H1 (cell line): ENCODE measurements around the gene HEPHL1. TPM values are rescaled to one million over a fixed set of nuclear protein-coding genes. Genes with fewer than 3 reads are reported as not detected.

ENCODE experiments used
- CTCF ChIA-PET: fragments of 300-600 bp; sonication (Branson Sonifier 250); formaldehyde crosslinking; loops from one replicate; lab custom pipeline; 2021; ENCODE audit not compliant: partially characterized antibody; lab: Charles Lee
- POLR2A ChIA-PET: fragments of 300-600 bp; sonication (Branson Sonifier 250); formaldehyde crosslinking; loops from one replicate; lab custom pipeline; 2021; ENCODE audit warnings: inconsistent platforms; ENCODE audit not compliant: partially characterized antibody; lab: Charles Lee
- DNase-seq, 2 experiments: peaks; one replicate each; pipeline versions ENCODE4 v3.0.0 to v3.0.0-alpha.2; 2010 to 2022; ENCODE audit warnings: low spot score in 2 of 2, low read depth in 1 of 2, mixed read lengths in 1 of 2
- FAIRE-seq: peaks from 2 replicates; lab custom pipeline; 2011; peaks lifted over from hg19 to GRCh38; lab: Jason Lieb, UNC
- H2AFZ ChIP-seq: 2 replicates; pipeline ENCODE4 v1.8.1; 2012; ENCODE audit warnings: low read length, inconsistent platforms
- H2AK5ac ChIP-seq: 2 replicates; pipeline ENCODE4 v1.6.1; 2013; ENCODE audit warnings: low read depth, low read length
- H2BK120ac ChIP-seq: replicated peaks from 2 replicates; pipeline ENCODE3; 2013; ENCODE audit warnings: low read depth, low read length, inconsistent platforms
- H2BK12ac ChIP-seq: 2 replicates; pipeline ENCODE4 v1.6.1; 2013; ENCODE audit warnings: low read depth, low read length
- H2BK15ac ChIP-seq: 2 replicates; pipeline ENCODE4 v1.6.1; 2013; ENCODE audit warnings: low read length
- H2BK20ac ChIP-seq: 2 replicates; pipeline ENCODE4 v1.6.1; 2013; ENCODE audit warnings: low read length
- H2BK5ac ChIP-seq: 2 replicates; pipeline ENCODE4 v1.6.1; 2013; ENCODE audit warnings: low read depth, low read length
- H3K14ac ChIP-seq: 2 replicates; pipeline ENCODE4 v1.6.1; 2013; ENCODE audit warnings: inconsistent platforms; ENCODE audit not compliant: insufficient read length
- H3K18ac ChIP-seq: 2 replicates; pipeline ENCODE4 v1.6.1; 2013; ENCODE audit warnings: low read length; ENCODE audit errors: extremely low read depth
- H3K23ac ChIP-seq: 2 replicates; pipeline ENCODE4 v1.6.1; 2013; ENCODE audit warnings: inconsistent platforms; ENCODE audit not compliant: insufficient read length
- H3K23me2 ChIP-seq: 2 replicates; pipeline ENCODE4 v1.6.1; 2013; ENCODE audit warnings: low read depth, low read length
- H3K27ac ChIP-seq: 2 replicates; pipeline ENCODE4 v1.6.1; 2011; ENCODE audit warnings: low read depth, low read length, inconsistent platforms
- H3K27me3 ChIP-seq, 4 experiments: replicated peaks in 1 of 4; 1 replicate in 1 of 4; 2 replicates in 3 of 4; pipeline versions ENCODE4 v1.6.1 to v1.8.1; 2011 to 2013; ENCODE audit warnings: low read length in 3 of 4, mild to moderate bottlenecking in 3 of 4, inconsistent platforms in 2 of 4, mixed read lengths in 2 of 4, moderate library complexity in 1 of 4; ENCODE audit not compliant: control insufficient read depth in 3 of 4, insufficient read depth in 3 of 4; ENCODE audit errors: extremely low read depth in 1 of 4
- H3K36me3 ChIP-seq, 4 experiments: 2 replicates each; pipeline versions ENCODE4 v1.6.1 to v1.8.1; 2011 to 2013; ENCODE audit warnings: mild to moderate bottlenecking in 4 of 4, low read length in 3 of 4, moderate library complexity in 2 of 4, control low read depth in 1 of 4, inconsistent platforms in 1 of 4; ENCODE audit not compliant: insufficient read depth in 4 of 4, control insufficient read depth in 2 of 4
- H3K4ac ChIP-seq: replicated peaks from 2 replicates; pipeline ENCODE3; 2013; ENCODE audit warnings: low read length, low read depth, mixed read lengths, inconsistent platforms; ENCODE audit not compliant: insufficient read length
- H3K4me1 ChIP-seq, 4 experiments: replicated peaks in 1 of 4; 1 replicate in 1 of 4; 2 replicates in 3 of 4; pipeline versions ENCODE4 v1.6.1 to v1.8.1; 2011 to 2013; ENCODE audit warnings: low read length in 3 of 4, inconsistent platforms in 2 of 4, mixed read lengths in 1 of 4; ENCODE audit not compliant: insufficient read depth in 4 of 4, control insufficient read depth in 3 of 4
- H3K4me2 ChIP-seq, 2 experiments: 2 replicates each; pipeline versions ENCODE4 v1.6.1 to v1.8.1; 2011 to 2013; ENCODE audit warnings: low read depth in 2 of 2, low read length in 2 of 2, control low read depth in 1 of 2, inconsistent platforms in 1 of 2, mild to moderate bottlenecking in 1 of 2; ENCODE audit not compliant: insufficient read depth in 1 of 2
- H3K4me3 ChIP-seq, 4 experiments: fragments of 200-600, 300-600 bp in 1 of 4; sonication (generic), shearing (Covaris generic), sonication (Bioruptor Twin) in 1 of 4; 2 replicates each; pipeline versions ENCODE4 v1.5.1 to v1.8.1; 2011 to 2016; ENCODE audit warnings: low read length in 4 of 4, low read depth in 3 of 4, control low read depth in 2 of 4, inconsistent platforms in 2 of 4, mild to moderate bottlenecking in 2 of 4, mixed read lengths in 1 of 4, moderate library complexity in 1 of 4; ENCODE audit not compliant: insufficient read depth in 2 of 4; ENCODE audit errors: extremely low read depth in 1 of 4
- H3K56ac ChIP-seq: replicated peaks from 2 replicates; pipeline ENCODE3; 2013; ENCODE audit warnings: low read depth, mild to moderate bottlenecking, mixed read lengths, low read length, inconsistent platforms; ENCODE audit not compliant: insufficient read length
- H3K79me1 ChIP-seq: 2 replicates; pipeline ENCODE4 v1.6.1; 2013; ENCODE audit warnings: low read depth, low read length, control low read depth
- H3K79me2 ChIP-seq, 2 experiments: 2 replicates each; pipeline versions ENCODE4 v1.6.1 to v1.8.1; 2012 to 2013; ENCODE audit warnings: low read length in 2 of 2, mild to moderate bottlenecking in 2 of 2, inconsistent platforms in 1 of 2; ENCODE audit not compliant: insufficient read depth in 2 of 2, control insufficient read depth in 1 of 2
- H3K9ac ChIP-seq, 4 experiments: replicated peaks in 1 of 4; 1 replicate in 1 of 4; 2 replicates in 3 of 4; pipeline versions ENCODE4 v1.6.1 to v1.8.1; 2011 to 2013; ENCODE audit warnings: low read depth in 3 of 4, low read length in 3 of 4, control low read depth in 2 of 4, mild to moderate bottlenecking in 2 of 4, moderate library complexity in 2 of 4, inconsistent platforms in 1 of 4; ENCODE audit errors: extremely low read depth in 1 of 4
- H3K9me3 ChIP-seq, 2 experiments: 2 replicates each; pipeline versions ENCODE4 v1.6.1 to v1.8.1; 2012 to 2013; ENCODE audit warnings: mild to moderate bottlenecking in 2 of 2, moderate library complexity in 2 of 2, control low read depth in 1 of 2, inconsistent platforms in 1 of 2, low read depth in 1 of 2, low read length in 1 of 2, mixed read lengths in 1 of 2; ENCODE audit not compliant: insufficient read depth in 2 of 2
- H4K20me1 ChIP-seq, 2 experiments: replicated peaks in 1 of 2; 2 replicates each; pipeline versions ENCODE3 to v1.8.1; 2011 to 2013; ENCODE audit warnings: inconsistent platforms in 2 of 2, low read length in 2 of 2, mild to moderate bottlenecking in 1 of 2; ENCODE audit not compliant: insufficient read depth in 2 of 2, control insufficient read depth in 1 of 2
- H4K5ac ChIP-seq: 2 replicates; pipeline ENCODE4 v1.6.1; 2013; ENCODE audit warnings: low read length, low read depth, mixed read lengths, inconsistent platforms; ENCODE audit not compliant: insufficient read length
- H4K8ac ChIP-seq: 2 replicates; pipeline ENCODE4 v1.8.0; 2013; ENCODE audit warnings: mild to moderate bottlenecking, moderate library complexity, low read length, inconsistent platforms; ENCODE audit not compliant: insufficient read depth; ENCODE audit errors: extremely low read depth
- H4K91ac ChIP-seq: replicated peaks from 2 replicates; pipeline ENCODE3; 2013; ENCODE audit warnings: low read length, mixed read lengths, inconsistent platforms; ENCODE audit not compliant: insufficient read length
- BRCA1 ChIP-seq: IDR thresholded peaks from 2 replicates; pipeline ENCODE4 v1.6.1; 2012; ENCODE audit warnings: low read depth, low read length, improper control_type of control experiment
- CHD1 ChIP-seq: IDR thresholded peaks from 2 replicates; pipeline ENCODE4 v1.6.1; 2012; ENCODE audit warnings: low read depth, low read length, improper control_type of control experiment
- KDM1A ChIP-seq: fragments of 200-600, 300-600 bp; sonication (generic); IDR thresholded peaks from 2 replicates; pipeline ENCODE4 v1.7.1; 2016; ENCODE audit warnings: mild to moderate bottlenecking, low read length, borderline replicate concordance
- MAFK ChIP-seq: IDR thresholded peaks from 2 replicates; pipeline ENCODE4 v1.6.1; 2012; ENCODE audit warnings: low read depth, mild to moderate bottlenecking, improper control_type of control experiment, low read length
- TAF1 ChIP-seq: IDR thresholded peaks from 2 replicates; pipeline ENCODE4 v1.6.1; 2011; ENCODE audit warnings: mild to moderate bottlenecking, low read depth, low read length
- WGBS, 2 experiments: shearing (Covaris generic) in 1 of 2; methylation state at CpG; one replicate each; pipeline versions ENCODE4 v1.1.6 to v1.1.7; 2013 to 2015; ENCODE audit warnings: low lambda C conversion rate in 2 of 2, mixed read lengths in 2 of 2, inconsistent platforms in 1 of 2, low coverage in 1 of 2, missing lambda C conversion rate in 1 of 2; ENCODE audit not compliant: insufficient replicate concordance in 2 of 2, insufficient coverage in 1 of 2, insufficient read length in 1 of 2; ENCODE audit errors: extremely low coverage in 1 of 2, missing lambda C conversion rate in 1 of 2; 5-methylcytosine and 5-hydroxymethylcytosine counted together
- polyA plus RNA-seq, 7 experiments: library from polyadenylated mRNA; depleted of rRNA in 3 of 7; stranded (reverse) in 5 of 7; unstranded in 2 of 7; fragments of >200 nt in 5 of 7; fragments of 200-250 nt in 2 of 7; gene quantifications; 1 replicate in 5 of 7; 2 replicates in 1 of 7; 4 replicates in 1 of 7; pipeline versions ENCODE4 v1.2.1 to v1.2.3, GENCODE V29; 2011 to 2013; ENCODE audit warnings: missing spikeins in 2 of 7, mixed read lengths in 2 of 7
- total RNA-seq: library from RNA; stranded (reverse); fragmentation: NEBNext Ultra II Directional; extraction: Animal tissue kit (Norgen Biotek cat#: 25700); gene quantifications from 2 replicates; pipeline ENCODE4 v1.2.1, GENCODE V29; 2021

The HEPHL1 gene
- total and polyA plus RNA-seq, 2 of the 8 experiments (the other 6 are each of a cell fraction or from before 2014, with no cell fraction given): 0.09 to 0.11 TPM

DNA sequence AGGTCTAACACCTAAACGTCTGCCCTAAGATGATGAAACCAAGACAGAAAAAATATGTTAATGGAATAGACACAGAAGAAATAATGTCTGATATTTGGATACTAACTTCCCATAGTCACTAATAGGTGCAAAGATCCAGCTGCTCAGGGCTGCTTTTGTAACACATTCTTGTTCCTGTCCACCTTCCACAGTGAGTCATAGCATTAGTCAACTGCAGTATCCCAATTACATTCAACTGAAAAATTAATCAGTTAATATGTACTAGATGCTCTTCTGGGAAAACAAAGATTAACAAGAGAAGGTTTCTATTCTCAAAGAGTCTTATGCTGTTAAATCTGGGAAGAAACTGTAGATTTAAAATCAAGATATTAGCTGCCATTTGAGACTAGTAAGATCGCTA lies 47.6 kb downstream of the HEPHL1 start:
- no peak overlapping the region for H3K9ac ChIP-seq
- H3K27ac ChIP-seq: no peak overlapping the region
- 75% methylated on average over 2 of the region's 2 CpGs; no CpG with 5 or more reads in 1 of the 2 experiments for WGBS, 2 experiments
- H2AK5ac ChIP-seq: no peak overlapping the region
- H4K20me1 ChIP-seq: no peaks in the 10 kb centered on the region
- no peak overlapping the region for H4K91ac ChIP-seq
- H3K18ac ChIP-seq: no peak overlapping the region
- FAIRE-seq (no peak), DNase-seq (no peak)
- H4K5ac ChIP-seq: no peak overlapping the region
- H3K23ac ChIP-seq: no peak overlapping the region
- no peaks in the 10 kb centered on the region for H3K4me1 ChIP-seq
- H2BK5ac ChIP-seq: no peak overlapping the region
- no peak overlapping the region for H2BK120ac ChIP-seq
- H3K23me2 ChIP-seq: no peaks in the 10 kb centered on the region
- no peak overlapping the region for H3K4ac ChIP-seq
- H3K36me3 ChIP-seq: no peaks in the 10 kb centered on the region
- H2BK12ac ChIP-seq: no peak overlapping the region
- H3K14ac ChIP-seq: no peak overlapping the region
- no peak overlapping the region for H3K4me2 ChIP-seq
- no peaks in the 10 kb centered on the region for H3K27me3 ChIP-seq
- H4K8ac ChIP-seq: no peak overlapping the region
- H3K9me3 ChIP-seq: no peaks in the 10 kb centered on the region
- H2BK15ac ChIP-seq: no peak overlapping the region
- H2AFZ ChIP-seq: no peak overlapping the region
- H3K4me3 ChIP-seq: no peak overlapping the region
- no peaks in the 10 kb centered on the region for H3K79me2 ChIP-seq
- H2BK20ac ChIP-seq: no peak overlapping the region
- ChIA-PET POLR2A (interaction anchor here (0.9 kb wide), 1 partner anchor 42 kb away, joined by 3 read pairs; no protein-coding TSS in a partner anchor), CTCF (interaction anchor here (0.5 to 1.9 kb wide), 4 partner anchors 11 to 147 kb away, joined by 3 to 5 read pairs (median 3); no protein-coding TSS in a partner anchor)
- H3K56ac ChIP-seq: no peak overlapping the region
- no peaks in the 10 kb centered on the region for H3K79me1 ChIP-seq
- no peak for TF ChIP-seq BRCA1
- no peak for TF ChIP-seq MAFK
- no peak for TF ChIP-seq KDM1A
- TF ChIP-seq CHD1: no peak
- no peak for TF ChIP-seq TAF1
